GM12873 (cell line): ENCODE data around the gene CCDC92.

Experiments used
- CTCF ChIP-seq: IDR thresholded peaks from 2 replicates; pipeline ENCODE4 v1.5.1; 2012; ENCODE audit warnings: low read depth, mild to moderate bottlenecking, moderate library complexity, low read length, control low read depth; ENCODE audit not compliant: insufficient read depth; ENCODE audit errors: missing control alignments

Gene CCDC92

GRCh38 chr12:123971770-123972456 lies 718 bp downstream of the CCDC92 start:
- no peak for TF ChIP-seq CTCF

- TF ChIP-seq CTCF, result no peak
These were observed 1.2 kb downstream of the CCDC92 start for GRCh38 chr12:123971449-123971769.

GRCh38 chr12:123967121-123967586 lies 5.5 kb downstream of the CCDC92 start:
- no peak for TF ChIP-seq CTCF

GRCh38 chr12:123966596-123966995 lies 6.0 kb downstream of the CCDC92 start:
- TF ChIP-seq CTCF, result no peak

GRCh38 chr12:123965382-123965781 lies 7.2 kb downstream of the CCDC92 start:
- TF ChIP-seq CTCF, result no peak

GRCh38 chr12:123963821-123964220 lies 8.8 kb downstream of the CCDC92 start:
- no peak for TF ChIP-seq CTCF

- TF ChIP-seq CTCF, result no peak
These were observed 10.1 kb downstream of the CCDC92 start for GRCh38 chr12:123962513-123962912.
